H1 (cell line): Measurements from ENCODE around the gene SLC25A47. TPM values are rescaled to one million over a fixed set of nuclear protein-coding genes. Genes with fewer than 3 reads are reported as not detected.

ENCODE experiments used
- CTCF ChIA-PET: fragments of 300-600 bp; sonication (Branson Sonifier 250); formaldehyde crosslinking; loops from one replicate; lab custom pipeline; 2021; ENCODE audit not compliant: partially characterized antibody; lab: Charles Lee
- POLR2A ChIA-PET: fragments of 300-600 bp; sonication (Branson Sonifier 250); formaldehyde crosslinking; loops from one replicate; lab custom pipeline; 2021; ENCODE audit warnings: inconsistent platforms; ENCODE audit not compliant: partially characterized antibody; lab: Charles Lee
- DNase-seq, 2 experiments: peaks; one replicate each; pipeline versions ENCODE4 v3.0.0 to v3.0.0-alpha.2; 2010 to 2022; ENCODE audit warnings: low spot score in 2 of 2, low read depth in 1 of 2, mixed read lengths in 1 of 2
- FAIRE-seq: peaks from 2 replicates; lab custom pipeline; 2011; peaks lifted over from hg19 to GRCh38; lab: Jason Lieb, UNC
- H2AFZ ChIP-seq: 2 replicates; pipeline ENCODE4 v1.8.1; 2012; ENCODE audit warnings: low read length, inconsistent platforms
- H2AK5ac ChIP-seq: 2 replicates; pipeline ENCODE4 v1.6.1; 2013; ENCODE audit warnings: low read depth, low read length
- H2BK120ac ChIP-seq: replicated peaks from 2 replicates; pipeline ENCODE3; 2013; ENCODE audit warnings: low read depth, low read length, inconsistent platforms
- H2BK12ac ChIP-seq: 2 replicates; pipeline ENCODE4 v1.6.1; 2013; ENCODE audit warnings: low read depth, low read length
- H2BK15ac ChIP-seq: 2 replicates; pipeline ENCODE4 v1.6.1; 2013; ENCODE audit warnings: low read length
- H2BK20ac ChIP-seq: 2 replicates; pipeline ENCODE4 v1.6.1; 2013; ENCODE audit warnings: low read length
- H2BK5ac ChIP-seq: 2 replicates; pipeline ENCODE4 v1.6.1; 2013; ENCODE audit warnings: low read depth, low read length
- H3K14ac ChIP-seq: 2 replicates; pipeline ENCODE4 v1.6.1; 2013; ENCODE audit warnings: inconsistent platforms; ENCODE audit not compliant: insufficient read length
- H3K18ac ChIP-seq: 2 replicates; pipeline ENCODE4 v1.6.1; 2013; ENCODE audit warnings: low read length; ENCODE audit errors: extremely low read depth
- H3K23ac ChIP-seq: 2 replicates; pipeline ENCODE4 v1.6.1; 2013; ENCODE audit warnings: inconsistent platforms; ENCODE audit not compliant: insufficient read length
- H3K23me2 ChIP-seq: 2 replicates; pipeline ENCODE4 v1.6.1; 2013; ENCODE audit warnings: low read depth, low read length
- H3K27ac ChIP-seq: 2 replicates; pipeline ENCODE4 v1.6.1; 2011; ENCODE audit warnings: low read depth, low read length, inconsistent platforms
- H3K27me3 ChIP-seq, 4 experiments: replicated peaks in 1 of 4; 1 replicate in 1 of 4; 2 replicates in 3 of 4; pipeline versions ENCODE4 v1.6.1 to v1.8.1; 2011 to 2013; ENCODE audit warnings: low read length in 3 of 4, mild to moderate bottlenecking in 3 of 4, inconsistent platforms in 2 of 4, mixed read lengths in 2 of 4, moderate library complexity in 1 of 4; ENCODE audit not compliant: control insufficient read depth in 3 of 4, insufficient read depth in 3 of 4; ENCODE audit errors: extremely low read depth in 1 of 4
- H3K36me3 ChIP-seq, 4 experiments: 2 replicates each; pipeline versions ENCODE4 v1.6.1 to v1.8.1; 2011 to 2013; ENCODE audit warnings: mild to moderate bottlenecking in 4 of 4, low read length in 3 of 4, moderate library complexity in 2 of 4, control low read depth in 1 of 4, inconsistent platforms in 1 of 4; ENCODE audit not compliant: insufficient read depth in 4 of 4, control insufficient read depth in 2 of 4
- H3K4ac ChIP-seq: replicated peaks from 2 replicates; pipeline ENCODE3; 2013; ENCODE audit warnings: low read length, low read depth, mixed read lengths, inconsistent platforms; ENCODE audit not compliant: insufficient read length
- H3K4me1 ChIP-seq, 4 experiments: replicated peaks in 1 of 4; 1 replicate in 1 of 4; 2 replicates in 3 of 4; pipeline versions ENCODE4 v1.6.1 to v1.8.1; 2011 to 2013; ENCODE audit warnings: low read length in 3 of 4, inconsistent platforms in 2 of 4, mixed read lengths in 1 of 4; ENCODE audit not compliant: insufficient read depth in 4 of 4, control insufficient read depth in 3 of 4
- H3K4me2 ChIP-seq, 2 experiments: 2 replicates each; pipeline versions ENCODE4 v1.6.1 to v1.8.1; 2011 to 2013; ENCODE audit warnings: low read depth in 2 of 2, low read length in 2 of 2, control low read depth in 1 of 2, inconsistent platforms in 1 of 2, mild to moderate bottlenecking in 1 of 2; ENCODE audit not compliant: insufficient read depth in 1 of 2
- H3K4me3 ChIP-seq, 4 experiments: fragments of 200-600, 300-600 bp in 1 of 4; sonication (generic), shearing (Covaris generic), sonication (Bioruptor Twin) in 1 of 4; 2 replicates each; pipeline versions ENCODE4 v1.5.1 to v1.8.1; 2011 to 2016; ENCODE audit warnings: low read length in 4 of 4, low read depth in 3 of 4, control low read depth in 2 of 4, inconsistent platforms in 2 of 4, mild to moderate bottlenecking in 2 of 4, mixed read lengths in 1 of 4, moderate library complexity in 1 of 4; ENCODE audit not compliant: insufficient read depth in 2 of 4; ENCODE audit errors: extremely low read depth in 1 of 4
- H3K56ac ChIP-seq: replicated peaks from 2 replicates; pipeline ENCODE3; 2013; ENCODE audit warnings: low read depth, mild to moderate bottlenecking, mixed read lengths, low read length, inconsistent platforms; ENCODE audit not compliant: insufficient read length
- H3K79me1 ChIP-seq: 2 replicates; pipeline ENCODE4 v1.6.1; 2013; ENCODE audit warnings: low read depth, low read length, control low read depth
- H3K79me2 ChIP-seq, 2 experiments: 2 replicates each; pipeline versions ENCODE4 v1.6.1 to v1.8.1; 2012 to 2013; ENCODE audit warnings: low read length in 2 of 2, mild to moderate bottlenecking in 2 of 2, inconsistent platforms in 1 of 2; ENCODE audit not compliant: insufficient read depth in 2 of 2, control insufficient read depth in 1 of 2
- H3K9ac ChIP-seq, 4 experiments: replicated peaks in 1 of 4; 1 replicate in 1 of 4; 2 replicates in 3 of 4; pipeline versions ENCODE4 v1.6.1 to v1.8.1; 2011 to 2013; ENCODE audit warnings: low read depth in 3 of 4, low read length in 3 of 4, control low read depth in 2 of 4, mild to moderate bottlenecking in 2 of 4, moderate library complexity in 2 of 4, inconsistent platforms in 1 of 4; ENCODE audit errors: extremely low read depth in 1 of 4
- H3K9me3 ChIP-seq, 2 experiments: 2 replicates each; pipeline versions ENCODE4 v1.6.1 to v1.8.1; 2012 to 2013; ENCODE audit warnings: mild to moderate bottlenecking in 2 of 2, moderate library complexity in 2 of 2, control low read depth in 1 of 2, inconsistent platforms in 1 of 2, low read depth in 1 of 2, low read length in 1 of 2, mixed read lengths in 1 of 2; ENCODE audit not compliant: insufficient read depth in 2 of 2
- H4K20me1 ChIP-seq, 2 experiments: replicated peaks in 1 of 2; 2 replicates each; pipeline versions ENCODE3 to v1.8.1; 2011 to 2013; ENCODE audit warnings: inconsistent platforms in 2 of 2, low read length in 2 of 2, mild to moderate bottlenecking in 1 of 2; ENCODE audit not compliant: insufficient read depth in 2 of 2, control insufficient read depth in 1 of 2
- H4K5ac ChIP-seq: 2 replicates; pipeline ENCODE4 v1.6.1; 2013; ENCODE audit warnings: low read length, low read depth, mixed read lengths, inconsistent platforms; ENCODE audit not compliant: insufficient read length
- H4K8ac ChIP-seq: 2 replicates; pipeline ENCODE4 v1.8.0; 2013; ENCODE audit warnings: mild to moderate bottlenecking, moderate library complexity, low read length, inconsistent platforms; ENCODE audit not compliant: insufficient read depth; ENCODE audit errors: extremely low read depth
- H4K91ac ChIP-seq: replicated peaks from 2 replicates; pipeline ENCODE3; 2013; ENCODE audit warnings: low read length, mixed read lengths, inconsistent platforms; ENCODE audit not compliant: insufficient read length
- ATF3 ChIP-seq: IDR thresholded peaks from 2 replicates; pipeline ENCODE4 v1.6.1; 2011; ENCODE audit warnings: low read depth, mild to moderate bottlenecking, low read length; ENCODE audit not compliant: insufficient read depth
- EGR1 ChIP-seq: IDR thresholded peaks from 2 replicates; pipeline ENCODE4 v1.6.1; 2011; ENCODE audit warnings: low read depth, low read length, borderline replicate concordance
- JUND ChIP-seq: IDR thresholded peaks from 2 replicates; pipeline ENCODE4 v1.6.1; 2011; ENCODE audit warnings: mild to moderate bottlenecking, improper control_type of control experiment, low read length
- SIRT6 ChIP-seq: IDR thresholded peaks from one replicate; pipeline ENCODE4 v1.7.1; 2012; ENCODE audit warnings: low read length, inconsistent platforms
- ZNF274 ChIP-seq: IDR thresholded peaks from 2 replicates; pipeline ENCODE4 v1.7.0; 2012; ENCODE audit warnings: low read length, borderline replicate concordance; ENCODE audit errors: extremely low read depth
- WGBS, 2 experiments: shearing (Covaris generic) in 1 of 2; methylation state at CpG; one replicate each; pipeline versions ENCODE4 v1.1.6 to v1.1.7; 2013 to 2015; ENCODE audit warnings: low lambda C conversion rate in 2 of 2, mixed read lengths in 2 of 2, inconsistent platforms in 1 of 2, low coverage in 1 of 2, missing lambda C conversion rate in 1 of 2; ENCODE audit not compliant: insufficient replicate concordance in 2 of 2, insufficient coverage in 1 of 2, insufficient read length in 1 of 2; ENCODE audit errors: extremely low coverage in 1 of 2, missing lambda C conversion rate in 1 of 2; 5-methylcytosine and 5-hydroxymethylcytosine counted together
- polyA plus RNA-seq, 7 experiments: library from polyadenylated mRNA; depleted of rRNA in 3 of 7; stranded (reverse) in 5 of 7; unstranded in 2 of 7; fragments of >200 nt in 5 of 7; fragments of 200-250 nt in 2 of 7; gene quantifications; 1 replicate in 5 of 7; 2 replicates in 1 of 7; 4 replicates in 1 of 7; pipeline versions ENCODE4 v1.2.1 to v1.2.3, GENCODE V29; 2011 to 2013; ENCODE audit warnings: missing spikeins in 2 of 7, mixed read lengths in 2 of 7
- total RNA-seq: library from RNA; stranded (reverse); fragmentation: NEBNext Ultra II Directional; extraction: Animal tissue kit (Norgen Biotek cat#: 25700); gene quantifications from 2 replicates; pipeline ENCODE4 v1.2.1, GENCODE V29; 2021

Gene SLC25A47
- total and polyA plus RNA-seq, 2 of the 8 experiments (the other 6 are each of a cell fraction or from before 2014, with no cell fraction given) = not detected

- no peak overlapping the region for H2BK120ac ChIP-seq
- H3K14ac ChIP-seq = no peak overlapping the region
- no peaks in the 10 kb centered on the region for H3K79me2 ChIP-seq
- H4K20me1 ChIP-seq = no peaks in the 10 kb centered on the region
- H3K4me1 ChIP-seq = no peaks in the 10 kb centered on the region
- ChIA-PET POLR2A (interaction anchor here (1.0 to 10.8 kb wide), 7 partner anchors 9 to 79 kb away, joined by 3 to 129 read pairs (median 52); a partner anchor contains a TSS), CTCF (interaction anchor here (1.1 to 2.9 kb wide), 8 partner anchors 9 to 291 kb away, joined by 3 to 13 read pairs (median 4); no protein-coding TSS in a partner anchor)
- no peak overlapping the region for H2BK12ac ChIP-seq
- H3K9ac ChIP-seq = no peak overlapping the region
- H3K18ac ChIP-seq = no peak overlapping the region
- no peak overlapping the region for H3K4ac ChIP-seq
- no peaks in the 10 kb centered on the region for H3K27me3 ChIP-seq
- no peak for DNase-seq
- H2AFZ ChIP-seq = no peak overlapping the region
- H3K23ac ChIP-seq = no peak overlapping the region
- H4K91ac ChIP-seq = no peak overlapping the region
- H4K8ac ChIP-seq = no peak overlapping the region
- no peaks in the 10 kb centered on the region for H3K23me2 ChIP-seq
- no peak overlapping the region for H3K56ac ChIP-seq
- H3K27ac ChIP-seq = no peak overlapping the region
- no peak overlapping the region for H2AK5ac ChIP-seq
- H3K4me2 ChIP-seq = no peak overlapping the region
- no peak overlapping the region for H2BK5ac ChIP-seq
- H3K79me1 ChIP-seq = no peaks in the 10 kb centered on the region
- H2BK20ac ChIP-seq = no peak overlapping the region
- no peak overlapping the region for H3K4me3 ChIP-seq
- no peaks in the 10 kb centered on the region for H3K9me3 ChIP-seq
- FAIRE-seq = no peak
- H3K36me3 ChIP-seq = peaks cover 12 to 77% (median 53%) of the 10 kb centered on the region in 4 experiments
- H2BK15ac ChIP-seq = no peak overlapping the region
- no peak for TF ChIP-seq ATF3
- no peak for TF ChIP-seq ZNF274
- no peak for TF ChIP-seq EGR1
- no peak for TF ChIP-seq JUND
- no peak for TF ChIP-seq SIRT6
- H4K5ac ChIP-seq = no peak overlapping the region
- WGBS, 2 experiments = 97% methylated on average over 1 of the region's 1 CpG; no CpG with 5 or more reads in 1 of the 2 experiments
Observed at GRCh38 chr14:100362311-100362927, 39.3 kb downstream of the SLC25A47 start.
